Measurements from ENCODE around the gene MPDZ.

GRCh38 chr9:13100914-13101572 lies 178.4 kb downstream of the MPDZ start:
- no peak for TF ChIP-seq CTCF (IDR thresholded peaks at IDR 0.05; ENCODE audit: insufficient read depth, low read depth, low read length)
- no peak for TF ChIP-seq EZH2 (IDR thresholded peaks at IDR 0.05; ENCODE audit: insufficient read depth, low read length)

Data from astrocyte (in vitro differentiated cells and primary cell).